ENCODE data around the gene ARRB1. TPM values are rescaled to one million over a fixed set of nuclear protein-coding genes. Genes with fewer than 3 reads are reported as not detected.

Gene ARRB1
- total and polyA plus RNA-seq, 2 of the 13 experiments (the other 11 are each of a cell fraction or from before 2014, with no cell fraction given): 22.5 to 35.7 TPM

DNA sequence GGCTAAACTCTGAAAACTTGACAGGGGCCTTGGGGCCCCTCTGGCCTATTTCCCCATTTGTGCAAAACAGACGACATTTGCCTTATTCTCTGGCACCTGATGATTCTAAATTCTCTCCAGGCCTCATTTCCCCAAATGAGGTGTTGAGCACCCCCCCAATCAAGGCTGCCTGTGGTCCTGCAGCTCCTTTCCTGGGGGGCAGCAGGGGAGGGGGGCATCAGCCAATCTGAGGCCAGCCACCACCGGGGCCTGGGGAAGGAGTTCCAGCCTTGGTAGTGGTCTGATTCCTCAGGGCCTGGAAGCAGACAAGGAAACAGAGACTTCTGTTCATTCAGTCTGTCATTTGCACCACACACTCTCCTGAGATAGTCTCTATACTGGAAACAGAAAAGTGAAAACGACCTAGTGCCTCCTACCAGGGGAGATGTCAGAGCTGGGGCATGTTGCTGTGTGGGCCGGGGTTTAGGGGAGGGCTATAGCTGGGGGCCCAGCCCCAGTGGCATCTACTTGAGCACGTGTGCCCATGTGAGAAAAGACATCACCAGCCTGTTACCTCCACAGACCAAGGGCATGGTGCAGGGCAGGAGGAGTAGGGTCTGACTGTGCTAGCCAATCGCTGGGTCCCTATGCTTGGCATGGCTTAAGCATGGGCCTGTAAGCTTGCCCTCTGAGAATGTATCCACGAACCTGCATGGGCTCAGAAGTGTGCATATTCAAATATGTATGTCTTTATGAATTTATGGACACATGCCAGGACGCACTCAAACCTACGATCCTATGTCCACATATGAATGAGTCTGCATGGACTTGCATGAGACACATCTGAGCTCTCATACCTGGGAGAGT is 112.6 kb downstream of the ARRB1 start:
- intact Hi-C loops (cut with micrococcal nuclease; ENCODE audit: unreplicated experiment): no loop called here
- no peaks in the 10 kb centered on the region for H3K9me3 ChIP-seq (ENCODE audit: low read length)
- no peak overlapping the region for H3K4me3 ChIP-seq (replicated peaks in 1 of 3; ENCODE audit: insufficient read depth in 1 of 3, low read depth in 2 of 3, low read length in 3 of 3)
- DNase-seq (ENCODE audit: low spot score): no peak
- no peak for FAIRE-seq
- 0 out of 2 replicates have a peak, but pooled peaks cover 2% of the 10 kb centered on the region for H4K20me1 ChIP-seq (ENCODE audit: insufficient read depth, low read length)
- CTCF ChIA-PET (ENCODE audit: low intra/inter-chr PET ratio, low total read pairs): no interaction called here
- H3K4me2 ChIP-seq (ENCODE audit: low read depth, low read length): no peak overlapping the region
- no peak overlapping the region for H2AFZ ChIP-seq (ENCODE audit: low read length)
- no peak overlapping the region for H3K27ac ChIP-seq (ENCODE audit: extremely low read length, insufficient read depth, low read length)
- TF ChIP-seq, protein P1, sequence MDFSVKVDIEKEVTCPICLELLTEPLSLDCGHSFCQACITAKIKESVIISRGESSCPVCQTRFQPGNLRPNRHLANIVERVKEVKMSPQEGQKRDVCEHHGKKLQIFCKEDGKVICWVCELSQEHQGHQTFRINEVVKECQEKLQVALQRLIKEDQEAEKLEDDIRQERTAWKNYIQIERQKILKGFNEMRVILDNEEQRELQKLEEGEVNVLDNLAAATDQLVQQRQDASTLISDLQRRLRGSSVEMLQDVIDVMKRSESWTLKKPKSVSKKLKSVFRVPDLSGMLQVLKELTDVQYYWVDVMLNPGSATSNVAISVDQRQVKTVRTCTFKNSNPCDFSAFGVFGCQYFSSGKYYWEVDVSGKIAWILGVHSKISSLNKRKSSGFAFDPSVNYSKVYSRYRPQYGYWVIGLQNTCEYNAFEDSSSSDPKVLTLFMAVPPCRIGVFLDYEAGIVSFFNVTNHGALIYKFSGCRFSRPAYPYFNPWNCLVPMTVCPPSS (IDR thresholded peaks at IDR 0.05): no peak
- TF ChIP-seq AKAP8 (CRISPR knock-in tag; IDR thresholded peaks at IDR 0.05) (no peak), ATRX (CRISPR knock-in tag; IDR thresholded peaks at IDR 0.05; ENCODE audit: borderline replicate concordance) (no peak), KMT2A (CRISPR knock-in tag; IDR thresholded peaks at IDR 0.05) (no peak), ZNF773 (CRISPR knock-in tag; IDR thresholded peaks at IDR 0.05; ENCODE audit: borderline replicate concordance) (no peak), ZNF598 (CRISPR knock-in tag; IDR thresholded peaks at IDR 0.05; ENCODE audit: borderline replicate concordance) (no peak), YY1 (IDR thresholded peaks at IDR 0.05; ENCODE audit: insufficient read depth, insufficient replicate concordance, low read depth, low read length) (no peak), ZFP37 (CRISPR knock-in tag; IDR thresholded peaks at IDR 0.05; ENCODE audit: borderline replicate concordance) (no peak), ZC3H4 (CRISPR knock-in tag; IDR thresholded peaks at IDR 0.05; ENCODE audit: borderline replicate concordance) (no peak), ZFX (CRISPR knock-in tag; IDR thresholded peaks at IDR 0.05; ENCODE audit: low read depth) (no peak), CC2D1A (CRISPR knock-in tag; IDR thresholded peaks at IDR 0.05) (no peak), ATF1 (CRISPR knock-in tag; IDR thresholded peaks at IDR 0.05) (no peak), ZSCAN22 (CRISPR knock-in tag; IDR thresholded peaks at IDR 0.05) (no peak), FOXC1 (CRISPR knock-in tag; IDR thresholded peaks at IDR 0.05; ENCODE audit: borderline replicate concordance) (no peak), MATR3 (CRISPR knock-in tag; IDR thresholded peaks at IDR 0.05) (no peak)
- TF ChIP-seq, protein P2, sequence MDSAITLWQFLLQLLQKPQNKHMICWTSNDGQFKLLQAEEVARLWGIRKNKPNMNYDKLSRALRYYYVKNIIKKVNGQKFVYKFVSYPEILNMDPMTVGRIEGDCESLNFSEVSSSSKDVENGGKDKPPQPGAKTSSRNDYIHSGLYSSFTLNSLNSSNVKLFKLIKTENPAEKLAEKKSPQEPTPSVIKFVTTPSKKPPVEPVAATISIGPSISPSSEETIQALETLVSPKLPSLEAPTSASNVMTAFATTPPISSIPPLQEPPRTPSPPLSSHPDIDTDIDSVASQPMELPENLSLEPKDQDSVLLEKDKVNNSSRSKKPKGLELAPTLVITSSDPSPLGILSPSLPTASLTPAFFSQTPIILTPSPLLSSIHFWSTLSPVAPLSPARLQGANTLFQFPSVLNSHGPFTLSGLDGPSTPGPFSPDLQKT (CRISPR knock-in tag; IDR thresholded peaks at IDR 0.05; ENCODE audit: borderline replicate concordance): no peak
- TF ChIP-seq, protein P3, sequence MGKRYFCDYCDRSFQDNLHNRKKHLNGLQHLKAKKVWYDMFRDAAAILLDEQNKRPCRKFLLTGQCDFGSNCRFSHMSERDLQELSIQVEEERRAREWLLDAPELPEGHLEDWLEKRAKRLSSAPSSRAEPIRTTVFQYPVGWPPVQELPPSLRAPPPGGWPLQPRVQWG (CRISPR knock-in tag; IDR thresholded peaks at IDR 0.05; ENCODE audit: borderline replicate concordance, low read depth): no peak
- TF ChIP-seq, protein P4, sequence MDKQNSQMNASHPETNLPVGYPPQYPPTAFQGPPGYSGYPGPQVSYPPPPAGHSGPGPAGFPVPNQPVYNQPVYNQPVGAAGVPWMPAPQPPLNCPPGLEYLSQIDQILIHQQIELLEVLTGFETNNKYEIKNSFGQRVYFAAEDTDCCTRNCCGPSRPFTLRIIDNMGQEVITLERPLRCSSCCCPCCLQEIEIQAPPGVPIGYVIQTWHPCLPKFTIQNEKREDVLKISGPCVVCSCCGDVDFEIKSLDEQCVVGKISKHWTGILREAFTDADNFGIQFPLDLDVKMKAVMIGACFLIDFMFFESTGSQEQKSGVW (CRISPR knock-in tag; IDR thresholded peaks at IDR 0.05; ENCODE audit: borderline replicate concordance): no peak
- TF ChIP-seq, protein P5, sequence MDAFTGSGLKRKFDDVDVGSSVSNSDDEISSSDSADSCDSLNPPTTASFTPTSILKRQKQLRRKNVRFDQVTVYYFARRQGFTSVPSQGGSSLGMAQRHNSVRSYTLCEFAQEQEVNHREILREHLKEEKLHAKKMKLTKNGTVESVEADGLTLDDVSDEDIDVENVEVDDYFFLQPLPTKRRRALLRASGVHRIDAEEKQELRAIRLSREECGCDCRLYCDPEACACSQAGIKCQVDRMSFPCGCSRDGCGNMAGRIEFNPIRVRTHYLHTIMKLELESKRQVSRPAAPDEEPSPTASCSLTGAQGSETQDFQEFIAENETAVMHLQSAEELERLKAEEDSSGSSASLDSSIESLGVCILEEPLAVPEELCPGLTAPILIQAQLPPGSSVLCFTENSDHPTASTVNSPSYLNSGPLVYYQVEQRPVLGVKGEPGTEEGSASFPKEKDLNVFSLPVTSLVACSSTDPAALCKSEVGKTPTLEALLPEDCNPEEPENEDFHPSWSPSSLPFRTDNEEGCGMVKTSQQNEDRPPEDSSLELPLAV (CRISPR knock-in tag; conservative IDR thresholded peaks at IDR 0.05; ENCODE audit: low read depth): no peak
- 40% methylated on average over 9 of the region's 9 CpGs for WGBS (ENCODE audit: low lambda C conversion rate)
- H3K36me3 ChIP-seq (replicated peaks in 1 of 2; ENCODE audit: control insufficient read depth in 1 of 2, insufficient read depth in 2 of 2, low read length in 2 of 2): no peaks in the 10 kb centered on the region
- H3K27me3 ChIP-seq (ENCODE audit: control insufficient read depth in 1 of 2, insufficient read depth in 2 of 2, low read length in 2 of 2): peaks cover 13 to 41% of the 10 kb centered on the region in 2 experiments; a peak in 4 of 5 replicates
- no TSS peak for BruUV-seq (replicated peaks)
- H3K4me1 ChIP-seq (ENCODE audit: insufficient read depth, low read length): peaks cover 15% of the 10 kb centered on the region; the same call in 1 of the 2 replicates
- POLR2A ChIA-PET: no interaction called here
- in situ Hi-C loops (cut with HindIII; ENCODE audit: extremely low pct_ligation_motif_present, low pct_unique_long_range_greater_than_20kb): no loop called here
- no peak for ATAC-seq
- H3K9ac ChIP-seq (ENCODE audit: insufficient read depth, low read depth, low read length): no peak overlapping the region
- no peaks in the 10 kb centered on the region for H3K79me2 ChIP-seq (ENCODE audit: insufficient read depth, low read length)
